Amygdala (tissue), 56 donors: ENCODE data around the gene LDAH.
"Not testable (repeated sequence)": the region's sequence is repeated elsewhere in the genome, so short reads cannot be mapped to it uniquely, and the experiment has no call there.

Experiments used
- DNase-seq, 56 donors: peaks; one replicate each; lab custom pipeline; 2025; lab: John Stamatoyannopoulos, UW

LDAH gene

GRCh38 chr2:20725782-20726181 lies 97.1 kb downstream of the LDAH start:
- no peak for DNase-seq

DNA sequence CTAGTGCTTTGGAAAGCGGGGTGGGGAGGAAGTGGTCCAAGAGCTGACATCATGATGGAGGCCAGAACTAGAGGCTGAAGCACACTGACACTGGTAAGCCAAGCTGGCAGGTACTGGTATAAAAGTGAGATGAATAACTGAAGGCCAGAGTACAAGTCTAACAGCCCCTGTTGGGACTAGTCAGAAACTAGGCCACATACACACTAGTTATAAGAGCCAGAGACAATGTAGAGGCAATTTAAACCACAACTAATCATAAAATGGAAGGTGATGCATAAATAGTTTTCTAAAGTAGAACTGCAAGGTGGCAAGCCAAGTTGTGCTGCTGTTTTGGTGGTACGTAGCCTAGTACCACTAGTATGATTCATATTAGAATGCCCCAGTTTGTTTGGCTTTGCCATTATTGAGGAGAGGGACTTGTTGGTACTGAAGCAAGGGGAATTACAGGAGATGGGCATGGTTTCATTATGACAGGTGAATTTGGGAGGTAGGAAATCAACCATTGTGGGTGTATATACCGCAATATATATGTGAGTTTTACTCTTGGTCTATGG lies 98.3 kb downstream of the LDAH start:
- DNase-seq = no peak

DNA sequence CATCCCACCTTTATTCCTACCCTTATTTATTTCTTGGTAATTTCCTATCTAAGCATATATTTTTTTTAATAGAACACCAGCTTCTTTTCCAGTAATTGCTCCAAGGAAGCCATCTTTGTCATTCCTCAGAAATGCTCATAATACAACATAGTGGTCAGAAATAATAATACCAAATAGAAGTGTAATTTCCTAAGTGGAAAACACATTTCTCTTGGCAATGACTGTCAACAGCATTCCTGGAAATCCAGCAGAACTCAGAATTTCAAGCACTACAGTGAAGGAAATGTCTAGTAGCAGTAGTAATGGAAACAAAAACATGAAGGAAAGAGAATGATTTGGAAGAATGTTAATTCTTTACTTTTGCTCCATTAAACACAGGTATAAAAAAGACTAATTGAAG lies 99.4 kb downstream of the LDAH start:
- no peak for DNase-seq

DNA sequence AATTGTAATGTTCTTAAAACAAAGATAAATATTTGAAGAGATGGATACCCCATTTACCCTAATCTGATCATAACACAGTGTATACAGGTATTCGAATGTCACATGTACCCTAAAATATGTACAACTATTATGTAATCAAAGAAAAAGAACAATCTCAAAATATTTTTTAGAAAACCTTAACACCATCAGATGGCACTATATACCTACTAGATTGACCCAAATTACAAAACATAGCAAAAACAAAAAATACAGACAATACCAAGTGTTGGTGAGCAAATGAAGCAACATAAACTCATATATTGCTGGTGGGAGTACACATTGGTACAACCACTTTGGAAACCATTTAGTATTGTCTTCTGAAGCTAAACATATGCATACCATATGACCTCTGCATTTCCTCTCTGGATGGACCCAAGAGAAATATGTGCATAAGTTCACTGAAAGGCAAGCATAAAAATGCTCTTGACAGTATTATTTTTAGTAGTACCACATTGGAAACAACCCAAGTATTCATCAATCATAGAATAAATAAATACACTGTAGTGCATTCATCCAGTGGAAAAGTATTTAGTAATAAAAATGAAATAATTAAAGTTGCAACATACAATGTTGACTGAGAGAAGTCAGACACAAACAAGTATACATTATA lies 100.2 kb downstream of the LDAH start:
- DNase-seq = no peak

DNA sequence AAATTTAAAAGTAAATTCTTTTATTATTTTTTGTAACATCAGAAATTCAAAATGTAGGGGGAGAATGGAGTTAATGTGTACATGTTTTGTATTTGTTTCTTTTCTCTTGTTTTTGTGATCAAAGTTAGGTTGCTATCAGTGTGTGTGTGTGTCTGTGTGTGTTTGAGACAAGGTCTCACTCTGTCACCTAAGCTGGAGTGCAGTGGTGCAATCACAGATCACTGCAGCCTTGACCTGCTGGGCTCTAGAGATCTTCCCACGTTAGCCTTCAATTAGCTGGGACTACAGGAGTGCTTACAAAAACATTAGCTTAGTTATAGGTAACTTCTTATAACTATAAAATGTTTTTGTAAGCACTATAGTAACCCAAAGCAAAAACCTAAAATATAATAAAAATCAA lies 105.3 kb downstream of the LDAH start:
- no peak for DNase-seq

DNA sequence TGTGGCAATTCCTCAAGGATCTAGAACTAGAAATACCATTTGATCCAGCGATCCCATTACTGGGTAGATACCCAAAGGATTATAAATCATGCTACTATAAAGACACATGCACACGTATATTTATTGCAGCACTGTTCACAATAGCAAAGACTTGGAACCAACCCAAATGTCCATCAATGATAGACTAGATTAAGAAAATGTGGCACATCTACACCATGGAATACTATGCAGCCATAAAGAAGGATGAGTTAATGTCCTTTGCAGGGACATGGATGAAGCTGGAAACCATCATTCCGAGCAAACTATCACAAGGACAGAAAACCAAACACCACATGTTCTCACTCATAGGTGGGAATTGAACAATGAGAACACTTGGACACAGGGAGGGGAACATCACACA lies 106.7 kb downstream of the LDAH start:
- not testable (repeated sequence) for DNase-seq

DNA sequence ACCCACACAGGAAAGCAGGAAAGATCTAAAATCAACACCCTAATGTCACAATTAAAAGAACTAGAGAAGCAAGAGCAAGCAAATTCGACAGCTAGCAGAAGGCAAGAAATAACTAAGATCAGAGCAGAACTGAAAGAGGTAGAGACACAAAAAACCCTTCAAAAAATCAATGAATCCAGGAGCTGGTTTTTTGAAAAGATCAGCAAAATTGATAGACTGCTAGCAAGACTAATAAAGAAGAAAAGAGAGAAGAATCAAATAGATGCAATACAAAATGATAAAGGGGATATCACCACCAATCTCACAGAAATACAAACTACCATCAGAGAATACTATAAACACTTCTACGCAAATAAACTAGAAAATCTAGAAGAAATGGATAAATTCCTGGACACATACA lies 108.5 kb downstream of the LDAH start:
- DNase-seq = not testable (repeated sequence)

- DNase-seq = not testable (repeated sequence)
These were observed 109.3 kb downstream of the LDAH start for GRCh38 chr2:20713585-20713984.

DNA sequence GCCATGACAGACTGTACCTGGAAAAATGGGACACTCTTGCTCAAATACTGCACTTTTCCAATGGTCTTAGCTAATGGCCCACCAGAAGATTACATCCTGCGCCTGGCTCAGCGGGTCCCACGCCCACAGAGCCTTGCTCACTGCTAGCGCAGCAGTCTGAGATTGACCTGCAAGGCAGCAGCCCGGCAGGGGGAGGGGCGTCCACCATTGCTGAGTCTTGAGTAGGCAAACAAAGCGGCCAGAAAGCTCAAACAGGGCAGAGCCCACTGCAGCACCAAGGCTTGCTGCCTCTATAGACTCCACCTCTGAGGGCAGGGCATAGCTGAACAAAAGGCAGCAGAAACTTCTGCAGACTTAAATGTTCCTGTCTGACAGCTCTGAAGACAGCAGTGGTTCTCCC lies 111.3 kb downstream of the LDAH start:
- DNase-seq = not testable (repeated sequence)

DNA sequence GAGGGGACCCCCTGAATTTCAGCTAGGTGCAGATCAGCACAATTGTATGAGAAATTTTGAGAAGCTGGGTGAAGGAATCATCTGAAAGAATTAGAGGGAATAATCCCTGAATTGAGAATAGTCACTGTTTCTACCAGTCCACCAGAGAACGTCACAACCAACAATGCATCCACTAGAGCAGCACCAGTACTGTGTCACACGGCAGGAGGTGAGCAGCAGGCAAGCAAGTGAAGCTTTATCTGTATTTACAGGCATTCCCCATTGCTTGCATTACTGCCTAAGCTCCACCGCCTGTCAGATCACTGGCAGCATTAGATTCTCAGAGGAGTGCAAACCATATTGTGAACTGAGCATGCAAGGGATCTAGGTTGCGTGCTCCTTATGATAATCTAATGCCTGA lies 115.3 kb downstream of the LDAH start:
- DNase-seq = no peak

GRCh38 chr2:20706786-20707185 lies 116.1 kb downstream of the LDAH start:
- no peak for DNase-seq

DNA sequence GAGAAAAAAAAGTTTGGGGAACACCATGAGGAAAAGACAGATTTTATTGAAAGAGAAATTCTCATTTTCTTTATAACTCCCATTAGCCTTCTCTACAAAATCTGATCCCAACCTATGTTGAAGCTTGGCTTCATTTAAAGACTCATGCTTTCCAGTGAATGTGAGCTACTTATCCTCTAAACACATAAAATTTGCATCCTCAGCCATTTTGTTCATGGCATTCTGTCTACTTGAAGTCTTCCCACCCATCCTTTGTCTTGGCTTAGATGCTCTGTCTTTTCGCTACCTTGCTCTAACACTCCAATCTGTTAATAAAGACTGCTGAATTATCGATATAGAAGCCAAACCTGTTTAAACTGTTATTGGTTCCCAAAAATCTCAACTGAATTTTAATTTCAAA lies 116.7 kb downstream of the LDAH start:
- no peak for DNase-seq

DNA sequence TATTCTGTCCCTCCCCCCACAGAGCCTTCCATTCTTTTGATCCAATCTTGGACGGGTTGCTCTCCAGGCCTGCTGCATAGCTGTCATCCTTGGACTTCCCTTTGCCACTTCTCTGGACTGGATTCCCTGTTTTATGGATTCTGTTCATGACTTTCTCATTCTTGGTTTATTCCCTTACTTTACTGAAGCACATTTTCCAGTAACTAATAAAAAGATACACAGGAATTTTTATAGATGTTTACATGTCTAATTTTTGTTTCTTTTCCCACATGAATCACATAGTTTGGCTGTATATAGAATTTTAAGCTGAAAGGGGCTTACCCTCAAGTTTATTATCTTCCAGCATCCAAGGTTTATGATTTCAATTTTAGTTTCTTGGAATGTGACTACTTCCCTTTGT lies 118.0 kb downstream of the LDAH start:
- DNase-seq = no peak

- no peak for DNase-seq
These were observed 120.3 kb downstream of the LDAH start for GRCh38 chr2:20702563-20702962.

GRCh38 chr2:20698916-20699613 lies 123.8 kb downstream of the LDAH start:
- no peak for DNase-seq

DNA sequence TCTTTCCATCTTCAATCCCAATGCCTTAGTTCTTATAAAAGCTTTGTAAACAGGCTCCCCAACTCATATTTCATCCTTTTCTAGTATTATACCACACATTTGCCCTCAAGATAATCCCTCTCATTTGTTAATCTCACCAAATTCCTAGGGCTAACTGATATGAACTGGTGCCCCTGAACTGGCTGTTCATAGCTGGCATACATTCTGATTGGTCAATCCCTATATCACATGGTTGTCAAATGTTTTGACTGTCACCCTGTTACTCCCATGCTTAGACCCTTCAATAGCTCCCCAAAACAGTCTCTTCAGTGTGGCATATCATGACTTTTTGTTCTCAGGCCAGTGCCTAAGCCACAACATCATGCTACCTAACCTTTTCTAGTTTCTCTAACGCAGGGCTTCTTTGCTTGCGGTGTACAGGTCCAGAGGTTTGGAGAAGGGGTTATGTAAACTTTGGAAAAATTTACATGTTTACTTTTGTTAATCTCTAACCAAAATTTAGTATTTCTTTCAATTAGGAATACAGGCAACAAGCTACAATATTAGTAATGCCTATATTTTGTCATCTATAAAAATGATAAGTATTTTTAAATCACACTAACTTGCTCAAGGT lies 125.5 kb downstream of the LDAH start:
- no peak for DNase-seq

DNA sequence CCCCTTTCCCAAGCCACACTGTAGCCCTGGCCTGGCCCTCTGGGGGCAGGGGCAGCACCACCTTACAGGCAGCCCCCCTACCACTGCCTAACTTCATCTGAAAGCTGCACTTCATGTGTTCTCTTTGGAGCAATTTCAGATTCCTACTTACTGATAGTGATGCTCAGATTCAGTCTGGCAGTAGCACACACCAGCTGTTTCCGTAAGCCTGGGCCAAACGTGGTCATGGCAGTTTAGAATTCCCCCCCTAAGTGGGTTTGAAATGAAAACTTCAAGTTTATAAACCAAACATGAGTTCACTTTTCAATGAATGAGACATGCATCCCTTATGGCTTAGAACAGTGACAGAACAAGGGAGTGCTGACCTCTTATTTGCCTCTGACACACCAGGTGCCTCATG lies 126.5 kb downstream of the LDAH start:
- DNase-seq = no peak

DNA sequence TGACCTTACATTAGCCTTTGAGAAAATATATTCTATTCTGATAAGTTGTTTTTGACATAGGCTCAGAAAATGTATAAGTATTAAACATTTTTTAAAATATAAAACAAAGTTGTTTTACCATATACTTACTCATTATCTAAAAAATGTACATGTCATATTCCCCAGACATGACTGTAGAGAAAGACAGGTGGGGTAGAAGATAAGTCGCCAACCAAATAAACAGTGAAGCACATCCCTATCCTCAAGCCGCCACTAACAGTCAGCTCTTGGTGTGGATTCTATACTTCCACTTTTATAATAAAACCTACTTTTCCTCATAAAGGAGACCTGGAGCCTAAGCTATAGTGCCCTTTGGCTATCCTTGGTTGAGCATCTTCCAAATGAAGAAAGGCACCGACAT lies 129.6 kb downstream of the LDAH start:
- DNase-seq = no peak

GRCh38 chr2:20692081-20692480 lies 130.8 kb downstream of the LDAH start:
- DNase-seq = no peak

DNA sequence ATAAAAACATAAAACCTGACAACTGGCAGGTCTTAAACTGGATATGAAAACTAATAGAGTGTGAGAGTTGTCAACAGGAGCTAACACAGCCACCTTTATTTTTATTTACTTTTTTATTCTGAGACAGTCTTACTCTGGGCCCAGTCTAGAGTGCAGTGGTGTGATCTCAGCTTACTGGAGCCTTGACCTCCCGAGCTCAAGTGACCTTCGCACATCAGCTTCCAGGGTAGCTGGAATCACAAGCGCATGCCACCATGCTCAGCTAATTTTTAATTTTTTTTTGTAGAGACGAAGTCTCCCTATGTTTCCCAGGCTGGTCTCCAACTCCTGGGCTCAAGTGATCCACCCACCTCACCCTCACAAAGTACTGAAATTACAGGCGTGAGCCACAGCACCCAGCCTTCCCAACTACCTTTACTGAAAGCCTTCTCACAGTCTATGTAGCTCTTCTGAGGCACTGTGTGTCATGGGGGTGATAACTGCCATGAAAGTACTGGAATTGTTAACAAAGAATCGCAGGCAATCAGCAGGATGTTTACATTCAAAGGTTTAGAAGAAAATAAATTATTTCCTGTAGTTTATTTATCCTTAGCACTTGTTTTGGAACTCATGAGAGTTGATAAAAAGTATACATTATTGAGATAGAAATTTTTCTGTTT lies 131.7 kb downstream of the LDAH start:
- no peak for DNase-seq
